Left ventricle myocardium superior (tissue), 1 donor: ENCODE results near the gene STAT4. TPM values are rescaled to one million over a fixed set of nuclear protein-coding genes. Genes with fewer than 3 reads are reported as not detected.
A peak's percentile ranks its signal among the peaks of the same experiment; 100 is the strongest.

Source experiments
- ATAC-seq: fragments of 200-7000 bp; cut with Tn5 transposase; one replicate; pipeline ENCODE4 v1.9.1; 2020; ENCODE audit warnings: mild to moderate bottlenecking, moderate library complexity
- DNase-seq: peaks from one replicate; pipeline ENCODE4 v3.0.0-alpha.2; 2020
- intact Hi-C: fragments of 100-400 bp; cut with micrococcal nuclease; formaldehyde crosslinking; loops from one replicate; pipeline ENCODE4 v1.11.0; 2022
- long read RNA-seq: library from polyadenylated mRNA; unstranded; transcript quantifications from one replicate; pipeline ENCODE4 v2.0.0, GENCODE V29; 2021
- total RNA-seq: library from RNA; stranded (reverse); fragmentation: NEBNext Ultra II Directional; extraction: Animal tissue kit (Norgen Biotek cat#: 25700); gene quantifications from one replicate; pipeline ENCODE4 v1.2.1, GENCODE V29; 2021
- donor health status: DM: no; HTN: yes; CAD: no; lungs with severe emphysema.

STAT4 gene, protein sequence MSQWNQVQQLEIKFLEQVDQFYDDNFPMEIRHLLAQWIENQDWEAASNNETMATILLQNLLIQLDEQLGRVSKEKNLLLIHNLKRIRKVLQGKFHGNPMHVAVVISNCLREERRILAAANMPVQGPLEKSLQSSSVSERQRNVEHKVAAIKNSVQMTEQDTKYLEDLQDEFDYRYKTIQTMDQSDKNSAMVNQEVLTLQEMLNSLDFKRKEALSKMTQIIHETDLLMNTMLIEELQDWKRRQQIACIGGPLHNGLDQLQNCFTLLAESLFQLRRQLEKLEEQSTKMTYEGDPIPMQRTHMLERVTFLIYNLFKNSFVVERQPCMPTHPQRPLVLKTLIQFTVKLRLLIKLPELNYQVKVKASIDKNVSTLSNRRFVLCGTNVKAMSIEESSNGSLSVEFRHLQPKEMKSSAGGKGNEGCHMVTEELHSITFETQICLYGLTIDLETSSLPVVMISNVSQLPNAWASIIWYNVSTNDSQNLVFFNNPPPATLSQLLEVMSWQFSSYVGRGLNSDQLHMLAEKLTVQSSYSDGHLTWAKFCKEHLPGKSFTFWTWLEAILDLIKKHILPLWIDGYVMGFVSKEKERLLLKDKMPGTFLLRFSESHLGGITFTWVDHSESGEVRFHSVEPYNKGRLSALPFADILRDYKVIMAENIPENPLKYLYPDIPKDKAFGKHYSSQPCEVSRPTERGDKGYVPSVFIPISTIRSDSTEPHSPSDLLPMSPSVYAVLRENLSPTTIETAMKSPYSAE
- total RNA-seq, result 0.57 TPM
- long read RNA-seq, result 0 reads

- intact Hi-C loops, result no loop called here
- DNase-seq (peak; percentile 45), ATAC-seq (peak; percentile 59)
These were observed at the start of gene STAT4 for GRCh38 chr2:191150600-191151330. Gene STAT4 (minus strand): TSS chr2:191150994. CDS start chr2:191148203, 2,791 bp downstream.

GRCh38 chr2:191199929-191200512 lies 49.2 kb upstream of the STAT4 start:
- intact Hi-C loops, result no loop called here
- ATAC-seq (no peak), DNase-seq (no peak)

GRCh38 chr2:191198271-191198670 lies 47.5 kb upstream of the STAT4 start:
- ATAC-seq (no peak), DNase-seq (no peak)
- intact Hi-C loops, result no loop called here

GRCh38 chr2:191197096-191197495 lies 46.3 kb upstream of the STAT4 start:
- intact Hi-C loops, result no loop called here
- DNase-seq (no peak), ATAC-seq (no peak)

- intact Hi-C loops, result no loop called here
- ATAC-seq, result no peak
- DNase-seq, result no peak
These were observed 44.2 kb upstream of the STAT4 start for GRCh38 chr2:191195021-191195420.

DNA sequence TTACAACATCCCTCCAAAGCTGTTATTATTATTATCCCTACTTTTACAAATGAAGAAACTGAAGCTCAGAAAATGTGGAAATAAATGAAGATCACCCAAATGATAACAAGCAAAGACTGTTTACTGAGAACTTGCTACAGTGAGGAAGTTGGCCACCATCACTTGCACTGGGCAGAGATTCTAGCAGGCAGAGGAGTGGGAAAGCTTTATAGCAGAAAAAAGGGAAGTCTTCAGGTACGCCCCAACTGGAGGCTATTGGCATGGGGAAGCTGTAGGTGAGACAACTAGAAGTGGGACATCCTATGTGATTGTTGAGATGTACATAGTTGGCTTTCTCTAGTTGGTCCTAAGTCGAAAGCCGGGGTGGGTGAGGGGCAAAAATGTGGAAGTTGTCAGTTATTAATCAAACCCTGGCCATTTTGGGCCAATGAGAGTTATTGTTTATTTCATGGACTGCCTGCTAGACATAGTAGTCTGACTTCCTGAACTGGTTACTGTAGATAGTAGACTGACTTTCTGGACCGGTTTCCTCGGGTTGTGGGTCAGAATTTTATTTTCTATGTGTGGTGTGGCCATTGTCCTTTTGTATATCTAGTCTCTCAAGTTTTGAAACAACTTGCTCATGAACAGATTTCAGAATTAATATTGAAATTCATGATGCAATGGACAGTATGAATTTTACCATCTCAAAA lies 40.2 kb upstream of the STAT4 start:
- intact Hi-C loops, result no loop called here
- ATAC-seq (no peak), DNase-seq (no peak)

DNA sequence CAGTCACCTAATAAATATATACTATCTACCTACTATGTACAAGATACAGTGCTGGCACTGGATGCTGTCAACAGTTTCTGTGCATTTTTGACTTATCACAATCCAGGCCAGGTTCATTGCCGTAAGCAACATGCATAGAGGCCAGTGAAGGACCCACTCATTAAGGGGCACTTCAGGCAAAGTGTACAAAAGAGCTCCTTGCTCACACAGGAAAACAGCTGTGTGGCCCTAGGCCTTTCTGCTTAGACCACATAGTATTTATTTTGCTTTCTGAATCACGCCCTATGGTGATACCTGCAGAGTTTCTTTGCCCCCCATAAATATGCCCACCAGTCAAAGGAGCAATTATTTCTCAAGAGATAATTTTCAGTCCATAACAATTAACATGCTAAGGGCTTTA lies 39.6 kb upstream of the STAT4 start:
- no peak for DNase-seq
- intact Hi-C loops, result no loop called here
- no peak for ATAC-seq

GRCh38 chr2:191189112-191189635 lies 38.4 kb upstream of the STAT4 start:
- ATAC-seq (no peak), DNase-seq (no peak)
- intact Hi-C loops, result no loop called here

- no peak for DNase-seq
- intact Hi-C loops, result no loop called here
- no peak for ATAC-seq
These were observed 37.8 kb upstream of the STAT4 start for GRCh38 chr2:191188550-191189093.

GRCh38 chr2:191187105-191187829 lies 36.5 kb upstream of the STAT4 start:
- ATAC-seq (no peak), DNase-seq (no peak)
- intact Hi-C loops, result no loop called here

DNA sequence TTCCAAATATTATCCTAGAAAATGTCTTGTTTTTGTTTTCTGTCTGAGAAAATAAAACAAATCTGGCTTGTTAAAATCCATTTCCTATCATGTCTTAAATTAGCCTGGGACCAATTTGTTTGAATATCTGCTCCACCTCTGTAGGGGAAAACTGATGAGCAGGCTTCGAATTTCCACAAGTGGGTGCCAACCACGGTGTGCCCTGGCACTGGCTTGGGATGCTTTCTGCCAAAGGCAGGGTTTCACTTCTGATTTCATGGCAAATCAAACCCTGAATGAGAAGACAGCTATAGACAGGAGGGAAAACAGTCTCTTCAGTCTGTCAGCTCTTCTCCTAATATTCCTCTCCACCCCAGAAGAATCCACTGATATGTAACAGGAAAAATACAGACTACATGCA lies 33.7 kb upstream of the STAT4 start:
- intact Hi-C loops, result no loop called here
- DNase-seq (no peak), ATAC-seq (no peak)

- DNase-seq (no peak), ATAC-seq (no peak)
- intact Hi-C loops, result no loop called here
These were observed 32.7 kb upstream of the STAT4 start for GRCh38 chr2:191183516-191183915.

GRCh38 chr2:191183081-191183480 lies 32.3 kb upstream of the STAT4 start:
- DNase-seq (no peak), ATAC-seq (no peak)
- intact Hi-C loops, result no loop called here

GRCh38 chr2:191180713-191181112 lies 29.9 kb upstream of the STAT4 start:
- ATAC-seq, result no peak
- intact Hi-C loops, result no loop called here
- DNase-seq, result no peak

DNA sequence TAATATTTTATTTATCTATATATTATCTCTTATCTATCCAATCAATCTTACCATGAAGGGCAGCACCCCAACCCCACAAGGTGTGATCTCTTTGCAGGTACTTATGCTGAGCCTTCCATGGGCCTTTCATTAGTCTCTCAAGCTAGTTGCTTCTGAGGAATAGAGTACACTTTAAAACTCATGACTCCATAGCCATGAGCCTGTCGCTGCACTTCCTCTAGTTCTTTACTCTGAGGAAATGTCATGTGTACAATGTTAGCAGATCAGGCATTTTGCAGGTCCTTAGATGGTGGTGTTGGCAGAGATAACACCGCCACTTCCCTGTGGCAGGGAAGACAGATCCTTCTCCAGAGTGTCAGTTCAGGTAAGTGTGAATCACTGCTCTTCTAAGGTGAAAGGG lies 29.5 kb upstream of the STAT4 start:
- ATAC-seq (no peak), DNase-seq (no peak)
- intact Hi-C loops, result no loop called here

- ATAC-seq (peak; percentile 94), DNase-seq (peak; percentile 67)
- intact Hi-C loops, result no loop called here
These were observed 28.2 kb upstream of the STAT4 start for GRCh38 chr2:191178806-191179514.
